ENCODE measurements around the gene ALG13. TPM values are rescaled to one million over a fixed set of nuclear protein-coding genes. Genes with fewer than 3 reads are reported as not detected.

Gene ALG13
- total and polyA plus RNA-seq, 10 of the 15 experiments (the other 5 are each of a cell fraction or from before 2014, with no cell fraction given), result 30.5 to 119 (median 51.1) TPM

- H4K20me1 ChIP-seq (ENCODE audit: control insufficient read depth, insufficient read depth), result no peaks in the 10 kb centered on the region
- H3K9ac ChIP-seq (ENCODE audit: control insufficient read depth, insufficient read depth, low read length), result no peak overlapping the region
- H3K9me3 ChIP-seq (replicated peaks; ENCODE audit: control insufficient read depth, insufficient read depth, low read length), result no peaks in the 10 kb centered on the region
- no peak overlapping the region for H3K4me3 ChIP-seq
- BruUV-seq (replicated peaks), result no TSS peak
- no peak for DNase-seq (ENCODE audit: low read depth, low spot score)
- ChIA-PET RAD21 (ENCODE audit: unreplicated experiment) (no interaction called here), CTCF (no interaction called here), POLR2A (no interaction called here), SMC1A (ENCODE audit: uncharacterized antibody, unreplicated experiment) (interaction anchor here (1.8 kb wide), 1 partner anchor 17 kb away, joined by 5 read pairs; no protein-coding TSS in a partner anchor)
- TF ChIP-seq PAX5 (IDR thresholded peaks at IDR 0.05; ENCODE audit: borderline replicate concordance, low read depth, low read length) (no peak), KAT2A (conservative IDR thresholded peaks at IDR 0.05; ENCODE audit: control insufficient read depth, low read depth, low read length) (no peak), SKIL (IDR thresholded peaks at IDR 0.05; ENCODE audit: low read depth, poor library complexity, severe bottlenecking) (no peak), HSF1 (IDR thresholded peaks at IDR 0.05; ENCODE audit: low read depth, low read length) (no peak), CREB1 (IDR thresholded peaks at IDR 0.05; ENCODE audit: low read depth) (no peak), ZNF274 (IDR thresholded peaks at IDR 0.05; ENCODE audit: insufficient read depth, insufficient read length) (no peak), SIN3A (IDR thresholded peaks at IDR 0.05; ENCODE audit: low read depth, low read length) (no peak), ZNF207 (IDR thresholded peaks at IDR 0.05; ENCODE audit: borderline replicate concordance) (no peak), E4F1 (IDR thresholded peaks at IDR 0.05; ENCODE audit: borderline replicate concordance, partially characterized antibody) (no peak), YBX1 (IDR thresholded peaks at IDR 0.05) (no peak), YY1 (IDR thresholded peaks at IDR 0.05; ENCODE audit: low read depth, low read length) (no peak), ATF3 (IDR thresholded peaks at IDR 0.05; ENCODE audit: borderline replicate concordance, extremely low read depth, low read depth, low read length) (no peak), SREBF2 (IDR thresholded peaks at IDR 0.05; ENCODE audit: low read length) (no peak), RELA (IDR thresholded peaks at IDR 0.05; ENCODE audit: borderline replicate concordance, partially characterized antibody) (no peak), IRF4 (IDR thresholded peaks at IDR 0.05; ENCODE audit: low read depth, low read length) (no peak), TCF3 (IDR thresholded peaks at IDR 0.05; ENCODE audit: borderline replicate concordance, insufficient read depth, low read depth, low read length) (no peak), HDAC6 (IDR thresholded peaks at IDR 0.05; ENCODE audit: unreplicated experiment) (no peak)
- H3K4me2 ChIP-seq (ENCODE audit: control insufficient read depth, insufficient read depth), result no peak overlapping the region
- in situ Hi-C loops (cut with MboI) (no loop called here), intact Hi-C loops (cut with micrococcal nuclease; ENCODE audit: unreplicated experiment) (no loop called here)
- no peaks in the 10 kb centered on the region for H3K4me1 ChIP-seq (ENCODE audit: control insufficient read depth, insufficient read depth, low read length)
- H3K79me2 ChIP-seq (ENCODE audit: control insufficient read depth, insufficient read depth, low read length), result no peaks in the 10 kb centered on the region
- no peak overlapping the region for H3K27ac ChIP-seq (ENCODE audit: control insufficient read depth, insufficient read depth)
- no peak overlapping the region for H2AFZ ChIP-seq (ENCODE audit: control insufficient read depth, low read depth, low read length)
- H3K27me3 ChIP-seq (replicated peaks in 1 of 2; ENCODE audit: control insufficient read depth in 2 of 2, insufficient read depth in 2 of 2, low read length in 1 of 2), result no peaks in the 10 kb centered on the region
- WGBS (ENCODE audit: insufficient coverage, insufficient replicate concordance, low lambda C conversion rate, missing lambda C conversion rate), result 17% methylated on average over 3 of the region's 3 CpGs
- H3K36me3 ChIP-seq (ENCODE audit: control insufficient read depth in 2 of 2, insufficient read depth in 2 of 2, low read length in 1 of 2), result no peaks in the 10 kb centered on the region; a peak in 1 of 4 replicates
- ATAC-seq, result no peak
- no peak for FAIRE-seq
Measured at GRCh38 chrX:111761578-111762135, 80.7 kb downstream of the ALG13 start.
